Vagina (tissue), 2 donors: ENCODE data around the gene CPPED1.

Experiments used
- CTCF ChIP-seq, 3 experiments: fragments of 450-650 bp in 2 of 3; fragments of 200-600 bp in 1 of 3; sonication (generic) in 1 of 3; IDR thresholded peaks; one replicate each; pipeline ENCODE4 v1.5.1; 2017 to 2019; ENCODE audit warnings: antibody characterized with exemption in 3 of 3, mild to moderate bottlenecking in 2 of 3, moderate library complexity in 2 of 3
- POLR2A ChIP-seq, 2 donors: fragments of 450-650 bp; IDR thresholded peaks; one replicate each; pipeline ENCODE4 v1.6.1; 2017; ENCODE audit warnings: antibody characterized with exemption in 2 of 2, mild to moderate bottlenecking in 2 of 2, moderate library complexity in 2 of 2

GRCh38 chr16:12804395-12804794 lies 708 bp upstream of the CPPED1 start:
- no peak for TF ChIP-seq POLR2A (IDR thresholded peaks at IDR 0.05)
- TF ChIP-seq CTCF (IDR thresholded peaks at IDR 0.05) = no peak
